ENCODE measurements around the gene LDHAL6A.
A peak's percentile ranks its signal among the peaks of the same experiment; 100 is the strongest.
"Not testable (repeated sequence)": the region's sequence is repeated elsewhere in the genome, so short reads cannot be mapped to it uniquely, and the experiment has no call there.

Gene LDHAL6A

GRCh38 chr11:18455686-18456372 lies at the start of gene LDHAL6A:
Gene LDHAL6A, plus strand, starts transcription at chr11:18455856. Its CDS starts 825 bp downstream, at chr11:18456681.
- DNase-seq (ENCODE audit: low read depth): no peak

GRCh38 chr11:18407400-18407799 lies 48.3 kb upstream of the LDHAL6A start:
- DNase-seq (ENCODE audit: low read depth): not testable (repeated sequence)

GRCh38 chr11:18408558-18409291 lies 46.9 kb upstream of the LDHAL6A start:
- DNase-seq (ENCODE audit: low read depth): no peak

GRCh38 chr11:18416459-18416858 lies 39.2 kb upstream of the LDHAL6A start:
- no peak for DNase-seq (ENCODE audit: low read depth)

GRCh38 chr11:18419040-18419439 lies 36.6 kb upstream of the LDHAL6A start:
- no peak for DNase-seq (ENCODE audit: low read depth)

- DNase-seq (ENCODE audit: low read depth): no peak
These were observed 35.6 kb upstream of the LDHAL6A start for GRCh38 chr11:18420067-18420466.

- no peak for DNase-seq (ENCODE audit: low read depth)
These were observed 28.4 kb upstream of the LDHAL6A start for GRCh38 chr11:18427240-18427639.

GRCh38 chr11:18429332-18429731 lies 26.3 kb upstream of the LDHAL6A start:
- no peak for DNase-seq (ENCODE audit: low read depth)

- DNase-seq (ENCODE audit: low read depth): no peak
These were observed 17.0 kb upstream of the LDHAL6A start for GRCh38 chr11:18438691-18439090.

GRCh38 chr11:18449251-18449650 lies 6.4 kb upstream of the LDHAL6A start:
- DNase-seq (ENCODE audit: low read depth): no peak

- peak; percentile 73 for DNase-seq (ENCODE audit: low read depth)
These were observed 2.7 kb upstream of the LDHAL6A start for GRCh38 chr11:18452927-18453326.

- DNase-seq (ENCODE audit: low read depth): no peak
These were observed 1.8 kb downstream of the LDHAL6A start for GRCh38 chr11:18457450-18457849.

- DNase-seq (ENCODE audit: low read depth): no peak
These were observed 4.0 kb downstream of the LDHAL6A start for GRCh38 chr11:18459634-18460033.

- DNase-seq (ENCODE audit: low read depth): no peak
These were observed 6.3 kb downstream of the LDHAL6A start for GRCh38 chr11:18461909-18462308.

- DNase-seq (ENCODE audit: low read depth): no peak
These were observed 7.8 kb downstream of the LDHAL6A start for GRCh38 chr11:18463439-18463838.

- no peak for DNase-seq (ENCODE audit: low read depth)
These were observed 10.7 kb downstream of the LDHAL6A start for GRCh38 chr11:18466402-18466801.

GRCh38 chr11:18468059-18468458 lies 12.4 kb downstream of the LDHAL6A start:
- no peak for DNase-seq (ENCODE audit: low read depth)

- no peak for DNase-seq (ENCODE audit: low read depth)
These were observed 13.3 kb downstream of the LDHAL6A start for GRCh38 chr11:18468961-18469360.

GRCh38 chr11:18471995-18472394 lies 16.3 kb downstream of the LDHAL6A start:
- DNase-seq (ENCODE audit: low read depth): no peak

- DNase-seq (ENCODE audit: low read depth): no peak
These were observed 16.9 kb downstream of the LDHAL6A start for GRCh38 chr11:18472587-18472986.

GRCh38 chr11:18479063-18479462 lies 23.4 kb downstream of the LDHAL6A start:
- no peak for DNase-seq (ENCODE audit: low read depth)

- DNase-seq (ENCODE audit: low read depth): no peak
These were observed 30.4 kb downstream of the LDHAL6A start for GRCh38 chr11:18485913-18486528.

- no peak for DNase-seq (ENCODE audit: low read depth)
These were observed 34.7 kb downstream of the LDHAL6A start for GRCh38 chr11:18490319-18490718.
